HG02571 (cell line): ENCODE data around the gene ALOXE3.

ENCODE experiments used
- ATAC-seq: cut with Tn5 transposase; IDR thresholded peaks from one replicate; pipeline ENCODE4 v1.9.1; 2021; ENCODE audit warnings: mild to moderate bottlenecking, moderate library complexity; ENCODE audit not compliant: unreplicated experiment

ALOXE3 gene

GRCh38 chr17:8055851-8056231, 62.5 kb downstream of the ALOXE3 start:
- no peak for ATAC-seq

- ATAC-seq: no peak
Measured at GRCh38 chr17:8053600-8053999, 64.7 kb downstream of the ALOXE3 start.

- ATAC-seq: no peak
Measured at GRCh38 chr17:8052256-8053252, 65.8 kb downstream of the ALOXE3 start.

- ATAC-seq: no peak
Measured at GRCh38 chr17:8051831-8052230, 66.5 kb downstream of the ALOXE3 start.

- ATAC-seq: no peak
Measured at GRCh38 chr17:8048736-8049135, 69.6 kb downstream of the ALOXE3 start.

- ATAC-seq: no peak
Measured at GRCh38 chr17:8048236-8048635, 70.1 kb downstream of the ALOXE3 start.

GRCh38 chr17:8047769-8048110, 70.6 kb downstream of the ALOXE3 start:
- no peak for ATAC-seq

GRCh38 chr17:8046929-8047768, 71.2 kb downstream of the ALOXE3 start:
- ATAC-seq: no peak

GRCh38 chr17:8046306-8046928, 71.9 kb downstream of the ALOXE3 start:
- no peak for ATAC-seq
